Liver (tissue), 9 donors: ENCODE data around the gene TNFAIP1. TPM values are rescaled to one million over a fixed set of nuclear protein-coding genes. Genes with fewer than 3 reads are reported as not detected.

Source experiments
- DNase-seq: peaks from one replicate; pipeline ENCODE4 v3.0.0-alpha.2; 2017; ENCODE audit warnings: low spot score
- H3K27ac ChIP-seq, 2 donors: one replicate each; pipeline ENCODE4 v1.7.0; 2013; ENCODE audit warnings: inconsistent platforms in 2 of 2, low read length in 2 of 2, control low read depth in 1 of 2, low read depth in 1 of 2, mild to moderate bottlenecking in 1 of 2
- H3K27me3 ChIP-seq, 4 donors: one replicate each; pipeline versions ENCODE4 v1.6.1 to v1.7.0; 2013; ENCODE audit warnings: low read length in 3 of 4, inconsistent platforms in 1 of 4, mild to moderate bottlenecking in 1 of 4, moderate library complexity in 1 of 4; ENCODE audit not compliant: control insufficient read depth in 4 of 4, insufficient read depth in 4 of 4
- H3K36me3 ChIP-seq, 4 donors: one replicate each; pipeline versions ENCODE4 v1.6.1 to v1.7.0; 2013; ENCODE audit warnings: low read length in 3 of 4, mild to moderate bottlenecking in 3 of 4, low read depth in 1 of 4, moderate library complexity in 1 of 4; ENCODE audit not compliant: control insufficient read depth in 4 of 4, insufficient read depth in 3 of 4
- H3K4me1 ChIP-seq, 4 donors: one replicate each; pipeline versions ENCODE4 v1.6.1 to v1.7.0; 2013; ENCODE audit warnings: low read length in 3 of 4, mild to moderate bottlenecking in 3 of 4, moderate library complexity in 1 of 4; ENCODE audit not compliant: control insufficient read depth in 4 of 4, insufficient read depth in 4 of 4
- H3K4me3 ChIP-seq, 3 donors: one replicate each; pipeline versions ENCODE4 v1.6.1 to v1.7.0; 2013; ENCODE audit warnings: low read length in 3 of 3, control low read depth in 1 of 3, low read depth in 1 of 3, mild to moderate bottlenecking in 1 of 3
- H3K9ac ChIP-seq, 2 donors: one replicate each; pipeline ENCODE4 v1.7.0; 2013; ENCODE audit warnings: low read length in 2 of 2, mild to moderate bottlenecking in 2 of 2, moderate library complexity in 2 of 2, control low read depth in 1 of 2, low read depth in 1 of 2
- H3K9me3 ChIP-seq, 4 donors: one replicate each; pipeline versions ENCODE4 v1.6.1 to v1.7.0; 2013; ENCODE audit warnings: low read length in 3 of 4; ENCODE audit not compliant: control insufficient read depth in 4 of 4
- EGR1 ChIP-seq, 2 donors: IDR thresholded peaks; 2 replicates each; pipeline ENCODE4 v1.6.1; 2016 to 2018; ENCODE audit warnings: antibody characterized with exemption in 2 of 2, low read depth in 2 of 2
- FOXA1 ChIP-seq: IDR thresholded peaks from 2 replicates; pipeline ENCODE4 v1.6.1; 2016; ENCODE audit warnings: antibody characterized with exemption
- FOXA2 ChIP-seq: IDR thresholded peaks from 2 replicates; pipeline ENCODE4 v1.6.1; 2016; ENCODE audit warnings: antibody characterized with exemption
- GABPA ChIP-seq, 2 donors: IDR thresholded peaks in 1 of 2; conservative IDR thresholded peaks in 1 of 2; 2 replicates each; pipeline ENCODE4 v1.6.1; 2016; ENCODE audit warnings: antibody characterized with exemption in 2 of 2, mild to moderate bottlenecking in 1 of 2, moderate library complexity in 1 of 2
- HNF4A ChIP-seq, 2 donors: conservative IDR thresholded peaks; 2 replicates each; pipeline ENCODE4 v1.6.1; 2016; ENCODE audit warnings: antibody characterized with exemption in 2 of 2, mild to moderate bottlenecking in 2 of 2
- HNF4G ChIP-seq: IDR thresholded peaks from 2 replicates; pipeline ENCODE4 v1.6.1; 2016; ENCODE audit warnings: antibody characterized with exemption
- JUND ChIP-seq, 2 donors: IDR thresholded peaks; 2 replicates each; pipeline ENCODE4 v1.6.1; 2016; ENCODE audit warnings: antibody characterized with exemption in 2 of 2
- NR2F2 ChIP-seq: IDR thresholded peaks from 2 replicates; pipeline ENCODE4 v1.6.1; 2016; ENCODE audit warnings: antibody characterized with exemption
- RAD21 ChIP-seq, 2 donors: IDR thresholded peaks; 2 replicates each; pipeline ENCODE4 v1.6.1; 2016; ENCODE audit warnings: antibody characterized with exemption in 2 of 2, mild to moderate bottlenecking in 2 of 2
- RXRA ChIP-seq, 2 donors: IDR thresholded peaks; 2 replicates each; pipeline ENCODE4 v1.6.1; 2017 to 2018; ENCODE audit warnings: antibody characterized with exemption in 2 of 2, mild to moderate bottlenecking in 1 of 2
- SP1 ChIP-seq: IDR thresholded peaks from 2 replicates; pipeline ENCODE4 v1.6.1; 2018; ENCODE audit warnings: antibody characterized with exemption, mild to moderate bottlenecking
- TAF1 ChIP-seq: conservative IDR thresholded peaks from 2 replicates; pipeline ENCODE4 v1.6.1; 2016; ENCODE audit warnings: antibody characterized with exemption, mild to moderate bottlenecking
- YY1 ChIP-seq: IDR thresholded peaks from 2 replicates; pipeline ENCODE4 v1.6.1; 2016; ENCODE audit warnings: antibody characterized with exemption, mild to moderate bottlenecking
- ZBTB33 ChIP-seq: IDR thresholded peaks from 2 replicates; pipeline ENCODE4 v1.6.1; 2016; ENCODE audit warnings: antibody characterized with exemption
- WGBS: extraction: QIAGEN DNeasy Blood & Tissue Kit; methylation state at CpG from one replicate; pipeline ENCODE4 v1.1.7; 2013; 5-methylcytosine and 5-hydroxymethylcytosine counted together
- polyA plus RNA-seq, 2 donors: library from polyadenylated mRNA; stranded (reverse) in 1 of 2; unstranded in 1 of 2; fragments of 200-250 nt in 1 of 2; fragments of >200 nt in 1 of 2; fragmentation: Nextera tagmentation in 1 of 2; extraction: Ambion mirVana in 1 of 2; gene quantifications; one replicate each; pipeline versions ENCODE4 v1.2.1 to v1.2.3, GENCODE V29; 2013 to 2015
- total RNA-seq, 2 donors: library from RNA; depleted of rRNA; stranded (reverse); fragments of >200 nt; gene quantifications; one replicate each; pipeline ENCODE4 v1.2.3, GENCODE V29; 2014
- TF ChIP-seq, protein P1 (sequence below): IDR thresholded peaks from 2 replicates; pipeline ENCODE4 v1.6.1; 2016; ENCODE audit warnings: antibody characterized with exemption, mild to moderate bottlenecking
- TF ChIP-seq, protein P2 (sequence below): IDR thresholded peaks from 2 replicates; pipeline ENCODE4 v1.6.1; 2016; ENCODE audit warnings: antibody characterized with exemption
- TF ChIP-seq, protein P3 (sequence below): IDR thresholded peaks from 2 replicates; pipeline ENCODE4 v1.6.1; 2016; ENCODE audit warnings: antibody characterized with exemption
- TF ChIP-seq, protein P4 (sequence below): fragments of 150-350 bp; IDR thresholded peaks from 2 replicates; pipeline ENCODE4 v1.5.1; 2017; ENCODE audit warnings: improper control_type of control experiment, low read depth, low read length; ENCODE audit not compliant: missing input control
- donor health status: healthy.
- donor health status: healthy.
- donor health status: healthy.
- donor health status: healthy.
- donor health status: healthy.

Gene TNFAIP1
- total and polyA plus RNA-seq, 4 donors = 11.7 to 31.7 (median 19.6) TPM

DNA sequence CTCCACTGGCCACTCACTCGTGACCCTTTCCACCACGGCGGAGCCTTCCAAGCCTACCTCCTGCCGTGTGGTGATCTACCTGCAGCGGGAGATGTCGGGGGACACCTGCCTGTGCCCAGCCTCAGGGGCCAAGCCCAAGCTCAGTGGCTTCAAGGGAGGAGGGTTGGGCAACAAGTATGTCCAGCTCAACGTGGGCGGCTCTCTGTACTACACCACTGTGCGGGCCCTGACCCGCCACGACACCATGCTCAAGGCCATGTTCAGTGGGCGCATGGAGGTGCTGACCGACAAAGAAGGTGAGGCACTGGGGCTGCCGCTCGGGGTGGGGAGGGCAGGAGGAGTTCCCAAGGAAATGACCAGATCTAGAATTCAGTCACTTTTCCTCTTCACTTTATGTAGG lies 3.9 kb downstream of the TNFAIP1 start (continued):
- no peak for TF ChIP-seq ZBTB33
- TF ChIP-seq SP1 = no peak
- no peak for TF ChIP-seq JUND (IDR thresholded peaks at IDR 0.05)
- TF ChIP-seq YY1 = no peak

DNA sequence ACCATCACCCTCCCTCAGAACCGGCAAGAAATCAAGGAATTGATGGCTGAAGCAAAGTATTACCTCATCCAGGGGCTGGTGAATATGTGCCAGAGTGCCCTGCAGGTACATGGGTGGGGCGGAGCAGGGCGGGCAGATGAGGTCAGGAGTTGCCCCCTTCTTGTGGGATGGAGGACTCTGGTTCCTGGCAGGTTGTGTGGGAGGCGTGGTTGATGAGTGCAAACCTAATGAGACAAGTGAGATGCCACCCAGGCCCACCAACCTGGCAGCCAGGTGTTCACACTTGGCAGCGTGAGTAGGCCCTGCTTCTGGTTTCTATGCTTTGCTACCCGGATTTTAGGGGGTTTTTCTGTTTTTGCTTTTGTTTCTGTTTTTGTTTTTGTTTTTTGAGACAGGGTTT lies 4.8 kb downstream of the TNFAIP1 start:
- TF ChIP-seq RAD21 (IDR thresholded peaks at IDR 0.05) = no peak
- TF ChIP-seq JUND (IDR thresholded peaks at IDR 0.05) = no peak
- no peak for TF ChIP-seq HNF4G
- TF ChIP-seq FOXA1 = no peak
- TF ChIP-seq EGR1 (IDR thresholded peaks at IDR 0.05; ENCODE audit: low read depth in 2 of 2) = no peak
- TF ChIP-seq ZBTB33 = no peak
- TF ChIP-seq, protein P1, sequence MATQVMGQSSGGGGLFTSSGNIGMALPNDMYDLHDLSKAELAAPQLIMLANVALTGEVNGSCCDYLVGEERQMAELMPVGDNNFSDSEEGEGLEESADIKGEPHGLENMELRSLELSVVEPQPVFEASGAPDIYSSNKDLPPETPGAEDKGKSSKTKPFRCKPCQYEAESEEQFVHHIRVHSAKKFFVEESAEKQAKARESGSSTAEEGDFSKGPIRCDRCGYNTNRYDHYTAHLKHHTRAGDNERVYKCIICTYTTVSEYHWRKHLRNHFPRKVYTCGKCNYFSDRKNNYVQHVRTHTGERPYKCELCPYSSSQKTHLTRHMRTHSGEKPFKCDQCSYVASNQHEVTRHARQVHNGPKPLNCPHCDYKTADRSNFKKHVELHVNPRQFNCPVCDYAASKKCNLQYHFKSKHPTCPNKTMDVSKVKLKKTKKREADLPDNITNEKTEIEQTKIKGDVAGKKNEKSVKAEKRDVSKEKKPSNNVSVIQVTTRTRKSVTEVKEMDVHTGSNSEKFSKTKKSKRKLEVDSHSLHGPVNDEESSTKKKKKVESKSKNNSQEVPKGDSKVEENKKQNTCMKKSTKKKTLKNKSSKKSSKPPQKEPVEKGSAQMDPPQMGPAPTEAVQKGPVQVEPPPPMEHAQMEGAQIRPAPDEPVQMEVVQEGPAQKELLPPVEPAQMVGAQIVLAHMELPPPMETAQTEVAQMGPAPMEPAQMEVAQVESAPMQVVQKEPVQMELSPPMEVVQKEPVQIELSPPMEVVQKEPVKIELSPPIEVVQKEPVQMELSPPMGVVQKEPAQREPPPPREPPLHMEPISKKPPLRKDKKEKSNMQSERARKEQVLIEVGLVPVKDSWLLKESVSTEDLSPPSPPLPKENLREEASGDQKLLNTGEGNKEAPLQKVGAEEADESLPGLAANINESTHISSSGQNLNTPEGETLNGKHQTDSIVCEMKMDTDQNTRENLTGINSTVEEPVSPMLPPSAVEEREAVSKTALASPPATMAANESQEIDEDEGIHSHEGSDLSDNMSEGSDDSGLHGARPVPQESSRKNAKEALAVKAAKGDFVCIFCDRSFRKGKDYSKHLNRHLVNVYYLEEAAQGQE = no peak
- TF ChIP-seq YY1 = no peak
- no peak for TF ChIP-seq RXRA (IDR thresholded peaks at IDR 0.05)
- TF ChIP-seq, protein P2, sequence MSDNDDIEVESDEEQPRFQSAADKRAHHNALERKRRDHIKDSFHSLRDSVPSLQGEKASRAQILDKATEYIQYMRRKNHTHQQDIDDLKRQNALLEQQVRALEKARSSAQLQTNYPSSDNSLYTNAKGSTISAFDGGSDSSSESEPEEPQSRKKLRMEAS = no peak
- TF ChIP-seq, protein P3, sequence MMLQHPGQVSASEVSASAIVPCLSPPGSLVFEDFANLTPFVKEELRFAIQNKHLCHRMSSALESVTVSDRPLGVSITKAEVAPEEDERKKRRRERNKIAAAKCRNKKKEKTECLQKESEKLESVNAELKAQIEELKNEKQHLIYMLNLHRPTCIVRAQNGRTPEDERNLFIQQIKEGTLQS = no peak
- no peak for TF ChIP-seq FOXA2
- TF ChIP-seq TAF1 = no peak
- TF ChIP-seq, protein P4, sequence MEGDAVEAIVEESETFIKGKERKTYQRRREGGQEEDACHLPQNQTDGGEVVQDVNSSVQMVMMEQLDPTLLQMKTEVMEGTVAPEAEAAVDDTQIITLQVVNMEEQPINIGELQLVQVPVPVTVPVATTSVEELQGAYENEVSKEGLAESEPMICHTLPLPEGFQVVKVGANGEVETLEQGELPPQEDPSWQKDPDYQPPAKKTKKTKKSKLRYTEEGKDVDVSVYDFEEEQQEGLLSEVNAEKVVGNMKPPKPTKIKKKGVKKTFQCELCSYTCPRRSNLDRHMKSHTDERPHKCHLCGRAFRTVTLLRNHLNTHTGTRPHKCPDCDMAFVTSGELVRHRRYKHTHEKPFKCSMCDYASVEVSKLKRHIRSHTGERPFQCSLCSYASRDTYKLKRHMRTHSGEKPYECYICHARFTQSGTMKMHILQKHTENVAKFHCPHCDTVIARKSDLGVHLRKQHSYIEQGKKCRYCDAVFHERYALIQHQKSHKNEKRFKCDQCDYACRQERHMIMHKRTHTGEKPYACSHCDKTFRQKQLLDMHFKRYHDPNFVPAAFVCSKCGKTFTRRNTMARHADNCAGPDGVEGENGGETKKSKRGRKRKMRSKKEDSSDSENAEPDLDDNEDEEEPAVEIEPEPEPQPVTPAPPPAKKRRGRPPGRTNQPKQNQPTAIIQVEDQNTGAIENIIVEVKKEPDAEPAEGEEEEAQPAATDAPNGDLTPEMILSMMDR = no peak
- TF ChIP-seq HNF4A (conservative IDR thresholded peaks at IDR 0.05) = no peak
- TF ChIP-seq SP1 = no peak
- no peak for TF ChIP-seq GABPA (IDR thresholded peaks at IDR 0.05 in 1 of 2, conservative IDR thresholded peaks at IDR 0.05 in 1 of 2)
- TF ChIP-seq NR2F2 = no peak
- whole genome bisulfite sequencing = 88% methylated on average over 6 of the region's 6 CpGs
- no peak overlapping the region for H3K27ac ChIP-seq

More for the DNA sequence above, 4.8 kb downstream of the TNFAIP1 start:
- H3K4me3 ChIP-seq = no peak overlapping the region
- H3K9me3 ChIP-seq = no peaks in the 10 kb centered on the region
- peaks cover 10 to 49% (median 42%) of the 10 kb centered on the region in 4 donors for H3K4me1 ChIP-seq
- H3K27me3 ChIP-seq = no peaks in the 10 kb centered on the region
- no peak for DNase-seq
- H3K9ac ChIP-seq = no peak overlapping the region
- peaks cover 11 to 49% (median 35%) of the 10 kb centered on the region in 4 donors for H3K36me3 ChIP-seq
